ENCODE data around the gene SPACA7.

SPACA7 gene

GRCh38 chr13:112354330-112355273 is 21.6 kb upstream of the SPACA7 start:
- Histone ChIP-seq H3K27ac (ENCODE audit: low read depth, low read length) (no peak overlapping the region), H3K36me3 (ENCODE audit: control insufficient read depth, insufficient read depth, low read length) (no peaks in the 10 kb centered on the region), H3K4me3 (ENCODE audit: low read length) (no peak overlapping the region), H3K4me1 (ENCODE audit: control insufficient read depth, insufficient read depth, low read length) (no peaks in the 10 kb centered on the region), H3K9ac (ENCODE audit: low read length) (no peak overlapping the region), H3K27me3 (ENCODE audit: control insufficient read depth, insufficient read depth, low read length) (no peaks in the 10 kb centered on the region)

GRCh38 chr13:112355274-112355838 is 20.8 kb upstream of the SPACA7 start:
- H3K36me3 ChIP-seq (ENCODE audit: control insufficient read depth, insufficient read depth, low read length): no peaks in the 10 kb centered on the region
- no peak overlapping the region for H3K9ac ChIP-seq (ENCODE audit: low read length)
- no peaks in the 10 kb centered on the region for H3K4me1 ChIP-seq (ENCODE audit: control insufficient read depth, insufficient read depth, low read length)
- no peaks in the 10 kb centered on the region for H3K27me3 ChIP-seq (ENCODE audit: control insufficient read depth, insufficient read depth, low read length)
- H3K4me3 ChIP-seq (ENCODE audit: low read length): no peak overlapping the region
- H3K27ac ChIP-seq (ENCODE audit: low read depth, low read length): no peak overlapping the region

GRCh38 chr13:112356190-112356589 is 20.0 kb upstream of the SPACA7 start:
- no peak overlapping the region for H3K27ac ChIP-seq (ENCODE audit: low read depth, low read length)
- H3K36me3 ChIP-seq (ENCODE audit: control insufficient read depth, insufficient read depth, low read length): no peaks in the 10 kb centered on the region
- H3K9ac ChIP-seq (ENCODE audit: low read length): no peak overlapping the region
- no peak overlapping the region for H3K4me3 ChIP-seq (ENCODE audit: low read length)
- no peaks in the 10 kb centered on the region for H3K27me3 ChIP-seq (ENCODE audit: control insufficient read depth, insufficient read depth, low read length)
- H3K4me1 ChIP-seq (ENCODE audit: control insufficient read depth, insufficient read depth, low read length): no peaks in the 10 kb centered on the region

- H3K9ac ChIP-seq (ENCODE audit: low read length): no peak overlapping the region
- no peaks in the 10 kb centered on the region for H3K4me1 ChIP-seq (ENCODE audit: control insufficient read depth, insufficient read depth, low read length)
- no peak overlapping the region for H3K4me3 ChIP-seq (ENCODE audit: low read length)
- H3K36me3 ChIP-seq (ENCODE audit: control insufficient read depth, insufficient read depth, low read length): no peaks in the 10 kb centered on the region
- no peak overlapping the region for H3K27ac ChIP-seq (ENCODE audit: low read depth, low read length)
- no peaks in the 10 kb centered on the region for H3K27me3 ChIP-seq (ENCODE audit: control insufficient read depth, insufficient read depth, low read length)
Measured at GRCh38 chr13:112358156-112358555, 18.0 kb upstream of the SPACA7 start.

GRCh38 chr13:112362021-112362420 is 14.1 kb upstream of the SPACA7 start:
- Histone ChIP-seq H3K9ac (ENCODE audit: low read length) (no peak overlapping the region), H3K4me1 (ENCODE audit: control insufficient read depth, insufficient read depth, low read length) (no peaks in the 10 kb centered on the region), H3K27ac (ENCODE audit: low read depth, low read length) (no peak overlapping the region), H3K36me3 (ENCODE audit: control insufficient read depth, insufficient read depth, low read length) (no peaks in the 10 kb centered on the region), H3K27me3 (ENCODE audit: control insufficient read depth, insufficient read depth, low read length) (no peaks in the 10 kb centered on the region), H3K4me3 (ENCODE audit: low read length) (no peak overlapping the region)

GRCh38 chr13:112363867-112364528 is 12.2 kb upstream of the SPACA7 start:
- Histone ChIP-seq H3K9ac (ENCODE audit: low read length) (no peak overlapping the region), H3K27me3 (ENCODE audit: control insufficient read depth, insufficient read depth, low read length) (no peaks in the 10 kb centered on the region), H3K27ac (ENCODE audit: low read depth, low read length) (no peak overlapping the region), H3K4me1 (ENCODE audit: control insufficient read depth, insufficient read depth, low read length) (no peaks in the 10 kb centered on the region), H3K4me3 (ENCODE audit: low read length) (no peak overlapping the region), H3K36me3 (ENCODE audit: control insufficient read depth, insufficient read depth, low read length) (no peaks in the 10 kb centered on the region)

GRCh38 chr13:112366907-112367646 is 9.1 kb upstream of the SPACA7 start:
- Histone ChIP-seq H3K27ac (ENCODE audit: low read depth, low read length) (no peak overlapping the region), H3K4me1 (ENCODE audit: control insufficient read depth, insufficient read depth, low read length) (no peaks in the 10 kb centered on the region), H3K9ac (ENCODE audit: low read length) (no peak overlapping the region), H3K27me3 (ENCODE audit: control insufficient read depth, insufficient read depth, low read length) (no peaks in the 10 kb centered on the region), H3K4me3 (ENCODE audit: low read length) (no peak overlapping the region), H3K36me3 (ENCODE audit: control insufficient read depth, insufficient read depth, low read length) (no peaks in the 10 kb centered on the region)

GRCh38 chr13:112368883-112369282 is 7.3 kb upstream of the SPACA7 start:
- Histone ChIP-seq H3K27ac (ENCODE audit: low read depth, low read length) (no peak overlapping the region), H3K36me3 (ENCODE audit: control insufficient read depth, insufficient read depth, low read length) (no peaks in the 10 kb centered on the region)

GRCh38 chr13:112370311-112370710 is 5.8 kb upstream of the SPACA7 start:
- no peaks in the 10 kb centered on the region for H3K36me3 ChIP-seq (ENCODE audit: control insufficient read depth, insufficient read depth, low read length)
- no peaks in the 10 kb centered on the region for H3K27me3 ChIP-seq (ENCODE audit: control insufficient read depth, insufficient read depth, low read length)
- no peaks in the 10 kb centered on the region for H3K4me1 ChIP-seq (ENCODE audit: control insufficient read depth, insufficient read depth, low read length)
- H3K9ac ChIP-seq (ENCODE audit: low read length): no peak overlapping the region
- H3K27ac ChIP-seq (ENCODE audit: low read depth, low read length): no peak overlapping the region
- H3K4me3 ChIP-seq (ENCODE audit: low read length): no peak overlapping the region

More at GRCh38 chr13:112368883-112369282, 7.3 kb upstream of the SPACA7 start:
- Histone ChIP-seq H3K4me3 (ENCODE audit: low read length) (no peak overlapping the region), H3K9ac (ENCODE audit: low read length) (no peak overlapping the region), H3K27me3 (ENCODE audit: control insufficient read depth, insufficient read depth, low read length) (no peaks in the 10 kb centered on the region), H3K4me1 (ENCODE audit: control insufficient read depth, insufficient read depth, low read length) (no peaks in the 10 kb centered on the region)

- H3K36me3 ChIP-seq (ENCODE audit: control insufficient read depth, insufficient read depth, low read length): no peaks in the 10 kb centered on the region
- H3K27me3 ChIP-seq (ENCODE audit: control insufficient read depth, insufficient read depth, low read length): no peaks in the 10 kb centered on the region
- no peak overlapping the region for H3K27ac ChIP-seq (ENCODE audit: low read depth, low read length)
- no peak overlapping the region for H3K4me3 ChIP-seq (ENCODE audit: low read length)
- no peak overlapping the region for H3K9ac ChIP-seq (ENCODE audit: low read length)
- H3K4me1 ChIP-seq (ENCODE audit: control insufficient read depth, insufficient read depth, low read length): no peaks in the 10 kb centered on the region
Measured at GRCh38 chr13:112374271-112374670, 1.9 kb upstream of the SPACA7 start.

- H3K4me1 ChIP-seq (ENCODE audit: control insufficient read depth, insufficient read depth, low read length): no peaks in the 10 kb centered on the region
- H3K27ac ChIP-seq (ENCODE audit: low read depth, low read length): no peak overlapping the region
- no peak overlapping the region for H3K9ac ChIP-seq (ENCODE audit: low read length)
- H3K36me3 ChIP-seq (ENCODE audit: control insufficient read depth, insufficient read depth, low read length): no peaks in the 10 kb centered on the region
- H3K4me3 ChIP-seq (ENCODE audit: low read length): no peak overlapping the region
- H3K27me3 ChIP-seq (ENCODE audit: control insufficient read depth, insufficient read depth, low read length): no peaks in the 10 kb centered on the region
Measured at GRCh38 chr13:112391746-112392145, 15.6 kb downstream of the SPACA7 start.

GRCh38 chr13:112392719-112393118 is 16.6 kb downstream of the SPACA7 start:
- H3K4me3 ChIP-seq (ENCODE audit: low read length): no peak overlapping the region
- no peaks in the 10 kb centered on the region for H3K4me1 ChIP-seq (ENCODE audit: control insufficient read depth, insufficient read depth, low read length)
- H3K36me3 ChIP-seq (ENCODE audit: control insufficient read depth, insufficient read depth, low read length): no peaks in the 10 kb centered on the region
- H3K27ac ChIP-seq (ENCODE audit: low read depth, low read length): no peak overlapping the region
- H3K9ac ChIP-seq (ENCODE audit: low read length): no peak overlapping the region
- H3K27me3 ChIP-seq (ENCODE audit: control insufficient read depth, insufficient read depth, low read length): no peaks in the 10 kb centered on the region
